ENCODE results near the gene GPR137.

DNA sequence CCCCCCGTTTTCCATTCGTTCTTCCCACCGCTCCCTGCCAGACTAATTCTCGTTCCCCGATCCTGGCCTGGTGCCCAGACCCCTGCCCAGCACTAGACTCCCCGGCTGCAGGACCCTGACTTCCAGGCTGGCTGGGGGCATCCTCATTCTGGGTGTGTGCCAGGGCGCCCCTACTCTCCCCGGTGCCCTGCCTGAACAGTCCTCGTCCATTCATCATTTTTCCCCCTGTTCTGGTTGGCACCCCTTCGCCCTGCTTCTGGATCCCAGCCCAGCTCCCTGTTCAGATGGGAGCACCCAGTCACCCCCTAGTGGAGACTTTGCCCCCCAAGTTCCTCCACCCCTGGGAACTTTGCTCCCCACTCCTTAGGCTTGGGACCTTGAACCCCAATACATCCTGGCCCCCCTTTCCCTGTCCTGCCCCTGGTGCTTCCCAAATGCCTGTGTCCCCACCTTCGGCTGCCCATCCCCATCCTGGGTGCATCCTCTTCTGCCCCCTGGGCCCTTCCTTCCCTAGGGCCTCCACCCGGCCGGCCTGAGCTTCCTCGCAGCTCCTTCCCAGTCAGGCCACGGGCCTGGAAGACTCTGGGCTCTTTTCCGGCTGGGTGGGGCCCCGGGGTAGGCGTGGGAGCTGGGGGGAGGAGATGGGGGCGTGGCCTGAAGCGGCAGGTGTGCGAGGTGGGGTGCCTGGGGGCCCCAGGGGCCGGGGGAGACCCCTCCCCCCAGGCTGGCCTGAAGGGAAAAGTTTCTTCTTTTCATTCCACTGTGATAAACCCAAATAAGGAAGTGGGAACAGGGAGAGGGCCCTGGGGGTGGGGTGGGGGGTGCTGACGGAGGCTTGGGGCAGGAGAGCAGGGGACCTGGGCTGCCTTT, 33.4 kb upstream of the GPR137 start:
- TF ChIP-seq CTCF (IDR thresholded peaks at IDR 0.05), result peak; percentile 14 to 42 (median 23)
- TF ChIP-seq POLR2A (IDR thresholded peaks at IDR 0.05), result no peak

All from tibial nerve (tissue), 3 donors.